Measurements from ENCODE around the gene SERPINA10. TPM values are rescaled to one million over a fixed set of nuclear protein-coding genes. Genes with fewer than 3 reads are reported as not detected.
"Not testable (repeated sequence)": the region's sequence is repeated elsewhere in the genome, so short reads cannot be mapped to it uniquely, and the experiment has no call there.

The SERPINA10 gene
- total RNA-seq, 1 experiment from 2014 or later: not detected

DNA sequence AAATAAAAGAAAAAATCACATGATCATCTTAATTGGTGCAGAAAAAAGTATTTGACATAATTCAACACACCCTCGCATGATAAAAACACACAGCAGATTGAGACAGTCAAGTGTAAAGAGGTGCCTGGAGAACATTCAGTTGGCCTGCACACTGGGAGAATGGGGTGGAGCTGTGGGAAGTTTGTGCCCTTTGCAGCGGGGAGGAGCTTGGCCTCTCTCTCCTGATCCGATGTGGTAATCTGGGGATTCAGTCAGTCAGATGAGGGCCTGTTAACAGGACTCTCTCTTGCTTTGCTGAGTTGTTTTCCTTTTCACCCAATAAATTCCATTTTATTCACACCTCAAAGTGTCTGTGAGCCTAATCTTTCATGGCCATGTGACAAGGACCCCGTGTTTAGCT, 24.2 kb upstream of the SERPINA10 start:
- in situ Hi-C loops (cut with HindIII; ENCODE audit: low sequenced_read_pairs): no loop called here
- no peak for DNase-seq (ENCODE audit: low spot score)

GRCh38 chr14:94316692-94317091, 23.6 kb upstream of the SERPINA10 start:
- in situ Hi-C loops (cut with HindIII; ENCODE audit: low sequenced_read_pairs): no loop called here
- DNase-seq (ENCODE audit: low spot score): no peak

DNA sequence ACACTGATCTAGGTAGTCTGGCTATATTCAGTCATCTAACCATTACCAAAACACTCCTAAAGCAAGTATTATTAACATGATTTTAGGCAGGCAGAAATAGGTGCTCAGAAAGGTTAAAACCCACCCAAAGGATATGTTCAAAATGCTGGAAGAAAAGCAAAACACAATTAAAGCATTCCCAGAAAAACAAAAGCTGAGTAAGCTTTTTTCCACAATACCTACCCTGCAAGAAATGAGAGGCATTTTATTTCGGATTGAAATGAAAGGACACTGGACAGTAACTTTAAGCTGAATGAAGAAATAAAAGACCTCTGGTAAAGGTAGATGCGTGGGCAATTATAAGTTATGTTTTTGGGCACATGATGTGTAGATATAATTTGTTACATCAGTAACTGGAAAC, 21.8 kb upstream of the SERPINA10 start:
- in situ Hi-C loops (cut with HindIII; ENCODE audit: low sequenced_read_pairs): no loop called here
- DNase-seq (ENCODE audit: low spot score): no peak

DNA sequence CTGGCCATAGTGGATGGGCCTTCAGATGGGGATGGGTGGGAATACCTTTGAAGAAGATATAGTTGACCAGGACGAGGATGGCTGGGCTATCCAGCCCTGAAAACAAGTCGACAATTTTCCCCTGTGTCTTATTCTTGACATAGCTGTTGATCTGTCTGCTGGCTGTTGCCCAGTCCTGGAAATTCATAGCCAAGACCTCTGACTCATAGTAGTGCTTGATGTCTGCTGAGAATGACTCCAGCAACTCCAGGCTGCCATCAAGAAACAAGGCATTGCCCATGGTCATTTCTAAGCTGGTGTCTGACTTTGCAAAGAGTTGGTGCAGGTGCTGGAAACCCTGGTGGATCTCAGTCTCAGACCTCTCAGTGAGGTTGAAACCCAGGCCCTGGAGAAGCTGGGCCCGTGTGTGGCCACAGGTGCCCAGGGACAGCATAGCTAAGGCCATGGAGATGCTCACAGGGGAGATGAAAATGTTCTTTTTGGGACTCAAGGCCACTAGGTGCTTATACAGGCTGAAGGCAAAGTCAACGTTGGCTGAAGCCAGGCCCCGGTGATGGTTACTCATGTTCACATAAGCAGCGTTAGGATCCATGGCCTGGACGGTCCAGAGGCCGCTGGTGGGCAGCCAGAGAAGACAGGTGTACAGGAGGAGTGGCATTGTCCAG, 21.1 kb upstream of the SERPINA10 start:
- no peak for DNase-seq (ENCODE audit: low spot score)
- in situ Hi-C loops (cut with HindIII; ENCODE audit: low sequenced_read_pairs): no loop called here

GRCh38 chr14:94312481-94313246, 19.6 kb upstream of the SERPINA10 start:
- in situ Hi-C loops (cut with HindIII; ENCODE audit: low sequenced_read_pairs): no loop called here
- DNase-seq (ENCODE audit: low spot score): no peak

DNA sequence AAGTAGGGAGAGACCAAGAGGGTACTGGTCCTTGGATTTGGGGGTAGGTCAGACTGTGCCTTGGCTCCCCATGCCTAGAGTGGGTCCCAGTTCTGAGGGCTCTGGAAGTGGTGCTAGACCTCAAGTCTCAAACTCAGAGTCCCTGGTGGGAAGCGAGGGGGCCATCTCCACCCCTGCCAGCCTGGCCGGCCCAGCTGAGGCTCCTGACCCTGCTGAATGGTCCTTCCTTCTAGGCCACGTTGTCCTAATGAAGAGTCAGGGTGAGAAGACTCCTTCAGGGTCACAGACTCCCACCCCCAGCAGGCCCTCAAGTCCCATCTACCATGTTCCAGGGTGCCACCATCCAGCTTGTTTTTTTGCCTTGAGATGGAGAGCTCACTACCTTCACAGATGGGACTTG, 17.2 kb upstream of the SERPINA10 start:
- in situ Hi-C loops (cut with HindIII; ENCODE audit: low sequenced_read_pairs): no loop called here
- no peak for DNase-seq (ENCODE audit: low spot score)

GRCh38 chr14:94309721-94310120, 16.7 kb upstream of the SERPINA10 start:
- DNase-seq (ENCODE audit: low spot score): no peak
- in situ Hi-C loops (cut with HindIII; ENCODE audit: low sequenced_read_pairs): no loop called here

DNA sequence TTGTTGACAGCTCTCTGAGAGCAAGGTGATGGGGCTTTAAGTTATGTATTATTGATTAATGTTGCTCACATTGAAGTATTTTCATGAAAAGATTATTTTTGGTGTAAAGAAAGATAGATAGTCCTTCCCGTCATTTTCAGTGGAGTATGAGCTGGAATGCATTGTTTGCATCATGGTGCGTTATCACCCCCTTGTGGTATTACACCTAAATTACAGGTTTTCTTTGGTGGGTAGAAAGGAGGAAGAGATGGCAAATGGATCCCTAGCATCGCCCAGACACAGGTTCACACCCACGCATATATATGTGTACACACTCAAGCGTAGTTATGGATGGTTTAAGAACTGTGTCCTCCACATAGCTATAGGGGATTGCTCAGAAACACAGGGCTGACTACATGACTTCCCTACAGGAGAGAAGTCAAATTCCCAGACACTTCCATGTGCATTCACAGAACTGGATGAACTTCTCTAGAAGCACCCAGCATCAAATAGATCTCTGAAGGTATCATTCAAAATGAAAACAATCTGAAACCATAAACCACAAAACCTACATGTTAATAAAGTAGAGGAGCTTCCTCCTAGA, 14.4 kb upstream of the SERPINA10 start:
- no peak for DNase-seq (ENCODE audit: low spot score)

DNA sequence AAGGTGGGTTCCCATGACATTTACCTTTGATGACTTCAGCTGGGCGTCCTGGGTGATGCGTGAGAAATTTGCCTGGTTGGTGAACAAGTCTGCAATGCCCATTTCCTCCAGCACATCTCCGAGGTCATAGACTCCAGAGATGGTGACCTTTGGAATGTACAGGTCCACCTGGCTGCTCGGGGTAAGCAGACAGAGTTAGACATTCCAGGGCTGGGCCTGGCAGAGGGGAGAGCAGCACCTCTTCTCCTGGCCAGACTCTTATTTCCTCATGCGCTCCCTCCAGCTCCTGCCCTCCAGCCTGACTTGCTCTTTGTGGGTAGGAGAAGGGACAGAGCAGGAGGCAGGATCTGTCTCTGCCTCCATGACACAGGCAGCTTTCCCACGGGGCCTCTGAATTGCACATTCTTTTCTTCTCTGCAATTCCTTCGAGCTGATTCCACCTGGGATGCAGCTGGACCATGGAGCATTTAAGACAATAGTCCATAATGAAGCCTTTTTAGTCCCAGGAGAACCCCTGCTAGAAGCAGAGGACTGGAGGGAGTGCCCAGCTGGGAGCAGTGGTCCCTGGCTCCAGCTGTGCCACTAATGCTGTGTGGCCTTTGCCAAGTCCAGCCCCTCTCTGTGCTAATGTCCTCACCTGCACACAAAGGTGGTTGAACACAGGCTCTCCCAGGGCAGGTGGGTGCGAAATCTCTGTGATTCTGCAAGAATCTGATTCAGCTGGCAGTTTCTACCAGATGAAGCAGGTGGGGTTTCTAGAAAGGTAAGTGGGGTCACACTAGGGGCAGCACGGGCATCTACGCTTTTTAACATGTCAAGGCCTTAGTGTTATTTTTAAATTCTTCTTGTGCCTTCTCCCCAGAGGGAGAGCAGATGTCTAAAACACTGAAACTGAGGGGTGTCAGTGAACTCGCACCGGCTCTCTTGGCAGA, 13.2 kb upstream of the SERPINA10 start:
- in situ Hi-C loops (cut with HindIII; ENCODE audit: low sequenced_read_pairs): no loop called here
- DNase-seq (ENCODE audit: low spot score): no peak

More for the DNA sequence above, 14.4 kb upstream of the SERPINA10 start:
- in situ Hi-C loops (cut with HindIII; ENCODE audit: low sequenced_read_pairs): no loop called here

- no peak for DNase-seq (ENCODE audit: low spot score)
- in situ Hi-C loops (cut with HindIII; ENCODE audit: low sequenced_read_pairs): no loop called here
Observed at GRCh38 chr14:94305620-94306019, 12.6 kb upstream of the SERPINA10 start.

DNA sequence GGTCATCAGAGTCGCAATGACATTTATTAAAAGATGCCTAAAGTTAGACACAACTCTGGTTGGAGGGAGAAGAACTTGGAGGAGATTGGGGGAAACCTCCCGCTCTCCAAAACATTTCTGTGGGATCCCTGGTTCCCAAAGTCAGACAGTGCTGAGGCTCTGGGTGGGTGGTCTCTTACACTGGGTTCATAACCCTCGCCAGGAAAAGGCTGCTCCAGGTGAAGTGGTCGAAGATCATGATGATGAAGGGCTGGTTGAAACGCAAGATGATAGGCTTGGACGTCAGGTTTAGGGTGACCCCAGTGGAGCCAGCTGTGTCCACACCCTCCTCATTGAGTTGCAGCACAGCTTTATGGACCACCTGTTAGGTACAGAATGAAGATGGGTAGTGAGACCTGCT, 11.2 kb upstream of the SERPINA10 start:
- DNase-seq (ENCODE audit: low spot score): no peak
- in situ Hi-C loops (cut with HindIII; ENCODE audit: low sequenced_read_pairs): no loop called here

DNA sequence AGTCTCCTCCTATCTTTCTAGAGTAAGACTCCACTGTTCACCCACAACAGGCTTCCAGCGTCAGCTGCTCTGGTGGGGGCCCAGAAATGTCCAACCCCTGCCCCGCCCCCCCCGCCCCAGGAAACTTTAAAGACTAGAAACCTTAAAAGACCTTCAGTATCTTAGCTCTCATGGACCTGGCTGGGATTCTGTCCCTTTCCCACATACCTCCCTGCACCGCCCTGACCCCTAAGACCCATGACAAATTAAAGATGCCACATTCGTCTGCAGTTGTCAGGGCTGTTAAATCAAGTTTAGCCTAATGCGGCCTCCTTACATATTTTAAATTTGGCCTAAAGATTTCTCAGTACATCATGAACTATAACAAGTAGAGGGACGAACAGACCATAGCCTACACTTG, 10.0 kb upstream of the SERPINA10 start:
- in situ Hi-C loops (cut with HindIII; ENCODE audit: low sequenced_read_pairs): no loop called here
- DNase-seq (ENCODE audit: low spot score): no peak

GRCh38 chr14:94298130-94298529, 5.1 kb upstream of the SERPINA10 start:
- DNase-seq (ENCODE audit: low spot score): no peak
- in situ Hi-C loops (cut with HindIII; ENCODE audit: low sequenced_read_pairs): no loop called here

GRCh38 chr14:94296181-94296545, 3.1 kb upstream of the SERPINA10 start:
- in situ Hi-C loops (cut with HindIII; ENCODE audit: low sequenced_read_pairs); DNase-seq (ENCODE audit: low spot score): not testable (repeated sequence)

DNA sequence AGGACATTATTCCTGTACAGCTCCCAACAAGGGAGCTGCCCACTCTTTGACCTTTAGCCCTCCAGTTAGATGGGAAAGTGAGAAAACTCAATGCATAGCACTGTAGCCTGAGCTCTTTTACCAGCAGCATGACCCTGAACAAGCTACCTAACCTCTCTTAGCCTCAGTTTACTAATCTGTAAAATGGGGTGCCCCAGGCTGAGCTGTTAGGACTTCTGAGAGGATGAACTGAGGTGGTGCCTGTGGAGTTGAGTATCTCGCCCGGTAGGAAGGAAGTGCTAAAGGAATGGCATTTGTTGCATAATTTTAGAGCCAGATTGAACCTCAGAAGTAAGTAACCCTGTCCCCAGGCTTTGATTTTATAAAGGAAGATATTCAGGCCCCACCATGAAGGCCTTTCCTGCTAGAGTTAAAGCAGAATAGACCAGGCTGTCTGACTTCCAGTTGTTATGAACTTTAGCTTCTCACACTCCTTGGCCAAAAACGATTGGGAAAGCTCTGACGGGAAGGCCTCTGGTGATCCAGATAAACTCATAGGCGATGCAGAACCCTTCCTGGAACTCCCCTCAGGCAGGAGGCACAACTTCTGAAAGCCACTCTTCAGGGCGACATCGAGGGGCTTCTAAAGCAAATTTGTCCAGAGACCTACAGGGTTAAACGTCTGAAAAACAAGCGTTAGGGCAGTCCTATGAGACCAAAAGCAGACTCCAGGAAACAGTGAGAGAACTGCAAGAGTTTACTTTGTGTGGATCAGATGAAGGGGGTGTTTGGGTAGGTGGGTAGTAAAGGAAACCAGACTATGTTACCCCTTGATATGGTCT, 2.5 kb upstream of the SERPINA10 start:
- DNase-seq (ENCODE audit: low spot score): no peak
- in situ Hi-C loops (cut with HindIII; ENCODE audit: low sequenced_read_pairs): no loop called here

GRCh38 chr14:94293578-94293924, 483 bp upstream of the SERPINA10 start:
- in situ Hi-C loops (cut with HindIII; ENCODE audit: low sequenced_read_pairs): no loop called here
- no peak for DNase-seq (ENCODE audit: low spot score)

- in situ Hi-C loops (cut with HindIII; ENCODE audit: low sequenced_read_pairs): no loop called here
- DNase-seq (ENCODE audit: low spot score): no peak
Observed at GRCh38 chr14:94292526-94292871, 569 bp downstream of the SERPINA10 start.

- DNase-seq (ENCODE audit: low spot score): no peak
- in situ Hi-C loops (cut with HindIII; ENCODE audit: low sequenced_read_pairs): no loop called here
Observed at GRCh38 chr14:94291906-94292525, 1.1 kb downstream of the SERPINA10 start.
